GM18907 (cell line): Measurements from ENCODE around the gene THSD7B.

ENCODE experiments used
- ATAC-seq: cut with Tn5 transposase; IDR thresholded peaks from one replicate; pipeline ENCODE4 v1.9.1; 2021; ENCODE audit warnings: mild to moderate bottlenecking, moderate library complexity; ENCODE audit not compliant: unreplicated experiment

Gene THSD7B

DNA sequence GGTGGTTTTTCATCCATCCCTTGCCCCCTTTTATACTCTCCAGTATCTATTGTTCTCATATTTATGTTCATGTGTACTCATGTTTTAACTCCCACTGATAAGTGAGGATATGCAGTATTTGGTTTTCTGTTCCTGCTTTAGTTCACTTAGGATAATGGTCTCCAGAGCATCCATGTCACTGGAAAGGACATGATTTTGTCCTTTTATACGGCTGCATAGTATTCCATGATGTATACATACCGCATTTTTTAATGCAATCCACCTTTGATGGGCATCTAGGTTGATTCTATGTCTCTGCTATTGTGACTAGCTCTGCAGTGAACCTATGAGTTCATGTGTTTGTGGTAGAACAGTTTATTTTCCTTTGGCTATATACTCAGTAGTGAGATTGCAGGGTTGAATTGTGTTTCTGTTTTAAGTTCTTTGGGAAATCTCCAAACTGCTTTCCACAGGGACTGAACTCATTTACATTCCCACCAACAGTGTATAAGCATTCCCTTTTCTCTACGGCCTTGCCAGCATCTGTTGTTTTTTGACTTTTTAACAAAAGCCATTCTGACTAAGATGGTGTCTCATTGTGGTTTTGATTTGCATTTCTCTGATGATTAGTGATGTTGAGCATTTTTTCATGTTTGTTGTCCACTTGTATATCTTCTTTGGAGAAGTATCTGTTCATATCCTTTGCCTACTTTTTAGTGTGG, 420.2 kb downstream of the THSD7B start:
- no peak for ATAC-seq

- ATAC-seq, result no peak
Observed at GRCh38 chr2:137187216-137187615, 421.9 kb downstream of the THSD7B start.

DNA sequence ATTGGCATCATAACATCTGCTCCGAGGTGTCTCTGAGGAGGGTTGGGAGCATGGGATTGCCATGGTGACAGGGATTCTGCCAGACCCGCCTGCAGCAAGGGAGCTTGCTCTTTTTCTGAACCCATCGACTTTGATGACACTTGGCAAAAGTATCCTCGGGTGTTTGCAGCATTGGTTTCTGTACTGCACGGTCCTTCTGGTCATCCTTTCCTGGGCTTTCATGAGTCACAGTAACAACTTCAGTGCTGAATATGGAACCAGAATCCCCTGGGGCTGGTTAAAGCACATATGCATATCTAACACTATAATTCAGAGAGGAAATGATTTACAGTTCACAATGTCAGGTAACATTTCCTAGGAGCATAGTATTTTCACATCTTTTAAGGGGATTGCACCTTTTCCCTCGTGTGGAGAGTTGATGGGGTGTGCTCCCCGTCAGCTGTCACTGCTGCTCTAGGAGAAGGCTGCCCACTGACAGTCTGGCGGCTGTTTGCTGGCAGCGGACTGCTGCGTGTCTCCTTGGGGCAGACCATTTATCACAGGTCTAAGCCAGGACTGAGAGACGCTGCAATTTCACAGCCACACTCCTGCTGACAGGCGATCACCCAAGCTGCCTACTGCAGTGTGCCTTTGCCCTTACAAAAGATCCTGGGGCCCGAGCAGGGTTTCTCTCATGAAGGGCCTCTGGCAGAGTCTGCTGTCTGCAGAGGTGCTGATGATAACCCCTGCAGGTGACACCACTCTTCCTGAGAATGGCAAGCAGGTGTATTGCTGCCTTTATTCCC, 425.3 kb downstream of the THSD7B start:
- no peak for ATAC-seq

DNA sequence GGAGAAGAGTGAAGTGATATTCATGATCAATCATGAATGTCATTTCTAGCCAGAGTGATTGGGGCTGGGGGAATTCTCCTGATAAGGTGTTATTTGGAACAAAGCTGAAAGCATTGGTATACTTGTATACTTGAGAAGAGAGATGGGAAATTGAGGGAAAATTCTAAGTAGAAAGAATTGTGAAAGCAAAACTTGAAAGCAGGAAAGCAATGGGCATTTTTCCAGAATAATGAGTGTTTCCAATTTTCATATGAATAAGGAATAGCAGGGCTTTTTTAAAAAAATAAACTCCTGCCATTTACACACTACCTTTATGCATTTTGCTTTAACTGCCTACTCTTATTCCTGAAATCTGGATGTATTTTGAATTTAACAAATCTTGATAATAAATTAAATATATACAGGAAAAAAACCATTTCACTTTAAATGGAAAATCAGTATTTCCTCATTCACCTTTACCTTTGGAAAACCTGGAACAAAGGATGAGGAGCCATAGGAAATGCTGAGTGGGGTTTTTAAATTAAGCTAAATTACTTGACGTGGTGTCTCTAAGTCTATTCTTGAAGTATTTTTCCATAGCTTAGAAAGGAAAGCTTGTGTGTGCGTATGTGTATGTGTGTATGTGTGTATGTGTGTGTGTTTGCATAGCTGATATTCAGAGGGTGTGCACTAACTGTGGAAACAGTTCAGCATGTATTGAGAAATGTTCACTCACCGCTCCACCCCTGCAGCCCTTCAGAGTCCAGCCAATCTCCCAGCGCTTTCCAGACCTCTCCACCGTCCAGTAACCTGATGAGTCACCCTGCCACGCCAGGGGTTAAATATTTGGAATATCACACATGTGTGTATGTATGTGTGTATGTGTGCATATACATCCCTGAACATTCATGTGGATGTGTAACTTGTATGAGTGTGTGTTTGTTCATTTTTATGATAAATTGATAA, 427.3 kb downstream of the THSD7B start:
- no peak for ATAC-seq

GRCh38 chr2:137193401-137193800, 428.1 kb downstream of the THSD7B start:
- ATAC-seq, result no peak

DNA sequence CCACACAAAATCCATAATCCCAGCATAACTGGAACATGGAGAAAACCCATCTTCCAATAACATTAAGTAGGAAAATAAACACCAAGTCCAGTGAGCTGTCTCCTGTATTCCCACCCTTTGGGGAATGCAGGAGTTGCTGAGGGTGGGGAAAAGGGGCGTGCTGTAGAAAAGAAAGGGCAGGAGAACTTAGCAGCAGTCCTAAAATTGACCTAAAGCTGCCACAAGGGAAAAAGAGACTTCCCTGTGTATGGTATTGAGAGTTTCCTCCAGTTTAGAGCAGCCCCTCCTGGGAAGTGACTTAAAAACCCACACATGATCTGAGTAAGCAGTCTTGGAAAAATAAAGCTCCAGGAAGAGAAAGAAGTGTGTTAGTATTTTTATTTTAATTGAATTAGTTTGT, 428.8 kb downstream of the THSD7B start:
- no peak for ATAC-seq

DNA sequence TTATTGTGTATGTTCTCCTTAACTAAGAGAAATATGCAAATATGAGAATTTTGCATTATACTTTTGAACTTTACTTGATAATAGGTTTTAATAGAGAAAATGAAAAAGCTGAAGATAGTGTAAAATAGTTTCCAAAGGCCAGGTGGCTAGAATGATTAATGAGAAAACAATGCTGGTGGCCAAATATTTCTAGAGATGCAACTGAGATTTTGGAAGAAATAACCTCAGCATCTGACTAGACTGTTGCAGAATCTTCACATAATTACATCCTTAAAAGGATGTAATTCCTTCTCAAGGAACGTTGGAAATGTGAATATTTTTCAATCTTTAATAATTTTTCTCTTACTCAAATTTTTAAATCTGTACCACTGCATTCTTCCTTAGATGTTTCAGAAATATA, 434.4 kb downstream of the THSD7B start:
- no peak for ATAC-seq

DNA sequence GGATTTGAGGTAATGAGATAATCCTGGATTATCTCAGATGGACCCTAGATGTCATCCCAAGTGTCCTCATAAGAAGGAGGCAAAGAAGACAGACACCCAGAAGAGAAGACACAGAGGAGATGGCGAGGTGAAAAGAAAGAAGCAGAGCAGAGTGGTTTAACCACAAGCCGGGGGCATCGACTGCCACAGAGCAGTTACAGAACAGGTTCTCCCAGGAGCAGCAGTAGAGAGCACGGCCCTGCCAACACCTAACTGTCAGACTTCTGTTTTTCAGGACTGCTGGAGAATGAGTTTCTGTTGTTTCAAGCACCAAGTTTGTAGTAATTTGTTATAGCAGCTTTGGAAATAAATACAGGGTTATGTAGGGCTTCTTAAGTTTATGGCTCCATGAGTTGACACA, 437.0 kb downstream of the THSD7B start:
- ATAC-seq, result no peak

DNA sequence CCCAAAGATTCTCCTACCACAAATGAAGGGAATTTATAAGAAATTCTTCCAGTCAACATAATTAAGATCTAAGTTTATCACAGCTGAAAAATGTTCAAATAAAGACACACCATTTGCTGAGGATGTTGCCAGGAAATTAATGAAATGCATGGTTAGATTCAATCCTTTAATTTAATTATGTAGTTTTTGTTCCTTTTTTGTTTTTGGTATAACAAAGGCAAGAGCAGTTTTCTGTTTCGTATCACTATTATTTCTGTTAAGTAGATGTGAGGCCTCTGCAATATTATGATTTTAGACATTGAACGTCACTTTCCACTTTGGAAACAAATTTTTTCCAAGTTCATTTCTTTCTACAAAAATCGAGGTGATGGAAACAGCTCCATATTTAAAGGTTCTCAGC, 440.0 kb downstream of the THSD7B start:
- ATAC-seq, result no peak

- ATAC-seq, result no peak
Observed at GRCh38 chr2:137206069-137206468, 440.7 kb downstream of the THSD7B start.

- ATAC-seq, result no peak
Observed at GRCh38 chr2:137207030-137207429, 441.7 kb downstream of the THSD7B start.

GRCh38 chr2:137208431-137208891, 443.1 kb downstream of the THSD7B start:
- no peak for ATAC-seq

- no peak for ATAC-seq
Observed at GRCh38 chr2:137210039-137210438, 444.7 kb downstream of the THSD7B start.

- no peak for ATAC-seq
Observed at GRCh38 chr2:137211761-137212160, 446.4 kb downstream of the THSD7B start.

DNA sequence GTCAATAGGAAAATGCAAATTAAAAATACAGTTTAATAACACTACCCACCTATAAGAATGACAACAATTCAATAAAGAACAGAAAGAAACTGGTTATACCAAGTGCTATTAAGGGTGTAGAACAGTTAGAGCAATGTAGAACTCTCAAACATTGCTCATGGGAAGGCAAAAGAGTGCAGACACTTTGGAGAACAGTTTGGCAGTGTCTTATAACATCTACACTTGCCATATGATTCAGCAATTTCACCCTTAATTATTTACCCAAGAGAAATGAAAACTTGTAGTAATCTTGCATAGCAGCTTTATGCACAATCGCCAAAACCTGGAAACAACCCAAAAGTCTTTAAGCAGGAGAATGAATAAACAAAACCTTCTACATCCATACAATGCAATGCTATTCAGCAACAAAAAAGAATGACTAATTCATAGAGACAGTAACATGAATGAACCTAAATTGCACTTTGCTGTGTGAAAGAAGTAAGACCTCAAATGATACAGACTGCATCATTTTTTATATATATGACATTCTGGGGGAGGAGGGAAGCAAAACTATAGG, 455.2 kb downstream of the THSD7B start:
- ATAC-seq, result no peak

- ATAC-seq, result peak; percentile 57
Observed at GRCh38 chr2:137221797-137222492, 456.6 kb downstream of the THSD7B start.

DNA sequence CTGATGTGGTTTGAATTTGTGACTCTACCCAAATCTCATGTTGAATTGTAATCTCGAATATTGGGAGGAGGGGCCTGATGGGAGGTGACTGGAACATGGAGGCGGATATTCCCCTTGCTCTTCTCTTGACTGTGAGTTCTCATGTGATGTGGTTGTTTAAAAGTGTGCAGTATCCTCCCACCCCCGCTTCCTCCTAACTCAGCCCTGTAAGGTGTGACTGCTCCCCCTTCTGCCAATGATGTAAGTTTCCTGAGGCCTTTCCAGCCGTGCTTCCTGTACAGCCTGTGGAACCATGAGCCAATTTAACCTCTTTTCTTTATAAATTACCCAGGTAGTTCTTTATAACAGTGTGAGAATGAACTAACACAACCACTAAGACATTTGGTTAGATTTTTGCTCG, 458.4 kb downstream of the THSD7B start:
- no peak for ATAC-seq

- ATAC-seq, result no peak
Observed at GRCh38 chr2:137228566-137228965, 463.2 kb downstream of the THSD7B start.

DNA sequence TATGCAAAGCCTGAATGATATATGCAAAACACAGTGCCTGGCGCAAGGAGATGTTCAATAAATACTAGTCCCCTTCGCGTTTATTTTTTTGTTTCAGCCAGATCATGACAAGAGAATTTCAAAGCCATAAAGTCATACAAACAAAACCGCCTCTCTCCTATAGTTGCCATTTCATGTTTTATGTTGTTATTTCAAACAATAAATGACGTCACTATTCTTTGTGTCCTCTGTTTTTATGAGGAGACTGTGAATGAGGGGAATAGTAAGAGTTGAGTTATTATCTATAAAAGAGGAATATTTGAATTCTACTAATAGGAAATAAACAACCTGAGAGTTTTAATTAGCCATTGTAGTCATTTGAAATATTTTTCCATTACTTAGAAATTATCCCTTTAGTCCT, 464.5 kb downstream of the THSD7B start:
- ATAC-seq, result no peak

DNA sequence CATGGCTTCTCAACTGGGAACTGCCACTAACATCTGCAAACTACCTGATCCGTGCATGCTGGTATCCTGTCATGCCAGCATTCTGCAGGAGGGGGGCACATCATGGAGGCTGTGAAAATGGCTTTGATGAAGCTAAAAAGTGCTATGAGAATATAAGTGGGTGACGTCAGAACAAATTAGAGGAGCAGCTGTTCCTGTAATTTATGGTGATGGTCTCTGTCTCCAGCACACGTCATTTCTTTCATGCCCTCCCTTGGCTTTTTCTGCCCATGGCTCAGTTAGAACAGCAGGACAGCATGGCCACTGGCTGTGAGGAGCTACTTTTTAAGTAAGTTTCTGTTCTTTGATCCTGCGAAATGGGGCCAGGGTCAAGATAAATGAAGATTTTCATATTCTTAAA, 466.3 kb downstream of the THSD7B start:
- ATAC-seq, result no peak
